Kidney epithelial cell (primary cell): ENCODE measurements around the gene GOT1. TPM values are rescaled to one million over a fixed set of nuclear protein-coding genes. Genes with fewer than 3 reads are reported as not detected.

Experiments used
- DNase-seq: peaks from one replicate; pipeline ENCODE4 v3.0.0-alpha.2; 2010; ENCODE audit warnings: low read depth
- H3K27me3 ChIP-seq: 2 replicates; pipeline ENCODE4 v1.6.0; 2011; ENCODE audit warnings: low read length; ENCODE audit not compliant: control insufficient read depth, insufficient read depth
- H3K36me3 ChIP-seq: 2 replicates; pipeline ENCODE4 v1.5.1; 2011; ENCODE audit warnings: low read length; ENCODE audit not compliant: control insufficient read depth, insufficient read depth
- H3K4me3 ChIP-seq: 2 replicates; pipeline ENCODE4 v1.5.1; 2011; ENCODE audit warnings: low read depth, mild to moderate bottlenecking, control low read depth, low read length
- total RNA-seq: library from RNA; depleted of rRNA; stranded (reverse); fragments of >200 nt; gene quantifications from 2 replicates; pipeline ENCODE4 v1.2.3, GENCODE V29; 2015
- TF ChIP-seq, protein P1 (sequence below): IDR thresholded peaks from 2 replicates; pipeline ENCODE4 v1.5.1; 2011; ENCODE audit warnings: mild to moderate bottlenecking, moderate library complexity, low read length, control low read depth, inconsistent platforms; ENCODE audit not compliant: insufficient read depth, poor library complexity, severe bottlenecking

GOT1 gene
- total RNA-seq, 1 donor from 2014 or later, result 73.7 TPM

DNA sequence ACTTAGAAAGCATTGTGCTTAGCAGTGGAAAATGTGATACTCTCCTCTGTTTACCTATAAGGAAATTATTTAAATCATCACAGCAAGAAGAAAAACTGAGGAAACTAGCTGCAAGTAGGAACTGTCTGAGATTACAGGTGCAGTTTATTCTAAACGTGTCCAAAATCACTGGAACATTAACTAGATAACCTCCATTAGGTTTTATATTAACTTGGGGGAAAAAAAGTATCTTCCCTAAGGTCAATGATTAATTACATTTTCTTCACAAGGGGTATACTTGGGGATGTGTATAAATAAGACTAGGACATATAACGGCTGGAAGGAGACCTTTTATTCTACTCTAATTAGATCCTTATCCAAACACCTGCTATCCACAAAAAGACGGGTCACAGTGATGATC, 3.7 kb downstream of the GOT1 start:
- Histone ChIP-seq H3K4me3 (no peak overlapping the region), H3K27me3 (no peaks in the 10 kb centered on the region), H3K36me3 (no peaks in the 10 kb centered on the region)
- no peak for DNase-seq
- TF ChIP-seq, protein P1, sequence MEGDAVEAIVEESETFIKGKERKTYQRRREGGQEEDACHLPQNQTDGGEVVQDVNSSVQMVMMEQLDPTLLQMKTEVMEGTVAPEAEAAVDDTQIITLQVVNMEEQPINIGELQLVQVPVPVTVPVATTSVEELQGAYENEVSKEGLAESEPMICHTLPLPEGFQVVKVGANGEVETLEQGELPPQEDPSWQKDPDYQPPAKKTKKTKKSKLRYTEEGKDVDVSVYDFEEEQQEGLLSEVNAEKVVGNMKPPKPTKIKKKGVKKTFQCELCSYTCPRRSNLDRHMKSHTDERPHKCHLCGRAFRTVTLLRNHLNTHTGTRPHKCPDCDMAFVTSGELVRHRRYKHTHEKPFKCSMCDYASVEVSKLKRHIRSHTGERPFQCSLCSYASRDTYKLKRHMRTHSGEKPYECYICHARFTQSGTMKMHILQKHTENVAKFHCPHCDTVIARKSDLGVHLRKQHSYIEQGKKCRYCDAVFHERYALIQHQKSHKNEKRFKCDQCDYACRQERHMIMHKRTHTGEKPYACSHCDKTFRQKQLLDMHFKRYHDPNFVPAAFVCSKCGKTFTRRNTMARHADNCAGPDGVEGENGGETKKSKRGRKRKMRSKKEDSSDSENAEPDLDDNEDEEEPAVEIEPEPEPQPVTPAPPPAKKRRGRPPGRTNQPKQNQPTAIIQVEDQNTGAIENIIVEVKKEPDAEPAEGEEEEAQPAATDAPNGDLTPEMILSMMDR, result no peak

DNA sequence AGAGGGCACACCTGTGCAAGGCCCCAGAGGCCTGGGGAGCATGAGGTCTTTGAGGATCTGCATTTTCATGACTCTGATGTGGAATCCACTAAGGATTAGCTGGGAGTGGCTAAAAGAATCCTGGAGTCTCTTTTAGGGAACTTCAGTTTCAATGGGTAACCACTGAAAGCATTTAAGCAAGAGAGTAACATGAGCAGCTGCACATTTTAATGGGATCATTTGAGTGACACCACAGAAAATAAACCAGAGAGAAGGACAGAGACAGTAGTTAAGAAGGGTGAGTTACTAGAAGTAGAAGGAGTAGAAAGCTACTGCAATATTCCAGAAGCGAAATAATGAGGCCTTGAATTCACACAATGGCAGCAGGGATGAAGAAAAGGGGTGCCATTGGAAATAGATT, 5.2 kb downstream of the GOT1 start:
- TF ChIP-seq, protein P1, result no peak
- no peaks in the 10 kb centered on the region for H3K36me3 ChIP-seq
- no peak overlapping the region for H3K4me3 ChIP-seq
- no peaks in the 10 kb centered on the region for H3K27me3 ChIP-seq
- DNase-seq, result no peak

DNA sequence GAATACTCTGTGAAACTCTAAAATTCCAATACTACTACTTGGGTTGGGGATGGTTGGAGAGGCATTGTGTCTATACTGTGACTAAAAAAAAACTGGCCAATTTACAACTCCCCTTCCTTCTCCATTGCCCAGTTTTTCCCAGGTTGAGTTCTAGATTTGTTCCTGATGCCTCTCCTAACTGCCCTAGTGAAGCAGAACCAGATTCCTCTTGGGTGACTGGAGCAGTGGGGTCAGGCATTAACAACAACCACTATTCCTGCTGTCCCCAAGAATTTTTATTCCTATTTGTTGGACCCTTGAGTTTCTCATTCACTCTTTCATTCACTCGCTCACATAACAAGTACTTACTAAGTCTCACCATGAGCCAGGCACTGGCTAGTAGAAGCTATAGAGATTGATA, 5.8 kb downstream of the GOT1 start:
- no peak for DNase-seq
- TF ChIP-seq, protein P1, result no peak
- H3K27me3 ChIP-seq, result no peaks in the 10 kb centered on the region
- H3K36me3 ChIP-seq, result no peaks in the 10 kb centered on the region
- no peak overlapping the region for H3K4me3 ChIP-seq

DNA sequence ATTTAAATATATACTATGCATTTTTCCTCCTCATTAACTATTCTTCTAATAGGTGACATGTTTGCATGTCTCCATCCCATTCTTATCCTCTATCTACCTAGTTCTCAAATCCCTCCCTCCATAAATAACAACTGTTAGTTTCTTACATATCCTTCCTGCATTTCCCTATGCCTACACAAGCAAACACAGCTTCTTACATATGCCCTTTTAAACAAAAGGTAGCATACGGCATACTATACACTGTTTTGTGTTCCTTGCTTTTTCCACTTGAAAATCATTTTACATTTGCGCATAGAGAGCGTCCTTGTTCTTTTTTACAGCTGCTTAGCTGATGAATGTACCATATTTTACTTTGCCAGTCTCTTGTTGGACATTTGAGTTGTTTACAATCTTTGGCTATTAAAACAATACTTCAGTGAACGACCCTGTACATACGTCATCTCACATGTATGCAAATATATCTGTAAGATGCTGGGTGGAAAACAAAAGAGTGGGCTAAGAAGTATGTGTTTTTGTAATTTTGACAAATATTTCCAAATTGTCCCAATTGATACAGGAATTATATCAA, 7.8 kb downstream of the GOT1 start:
- Histone ChIP-seq H3K4me3 (no peak overlapping the region), H3K36me3 (no peaks in the 10 kb centered on the region), H3K27me3 (no peaks in the 10 kb centered on the region)
- DNase-seq, result no peak
- TF ChIP-seq, protein P1, result no peak

DNA sequence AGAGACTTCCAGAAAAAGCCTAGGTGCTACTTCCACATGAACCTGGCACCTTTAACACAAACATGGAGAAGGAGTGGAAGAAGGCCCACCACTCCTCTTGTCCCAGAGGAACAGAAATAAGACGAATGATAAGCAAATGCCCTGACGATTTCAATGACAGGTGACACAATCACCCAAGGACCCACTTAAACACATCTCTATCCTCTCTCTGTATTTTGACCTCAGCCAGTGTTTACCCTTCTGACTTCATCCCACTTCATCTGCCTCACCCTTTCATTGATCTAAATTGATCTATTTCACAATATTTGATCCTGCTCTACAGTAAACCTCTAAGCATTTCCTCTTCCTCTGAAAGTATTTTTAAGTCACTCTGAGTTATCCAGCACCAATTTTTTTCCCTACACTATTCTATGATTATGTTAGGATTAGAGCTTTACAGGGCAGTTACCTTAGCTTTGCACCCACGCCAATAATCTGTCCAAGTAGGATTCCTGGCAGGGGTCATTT, 9.1 kb downstream of the GOT1 start:
- H3K27me3 ChIP-seq, result no peaks in the 10 kb centered on the region
- TF ChIP-seq, protein P1, result no peak
- DNase-seq, result no peak
- H3K4me3 ChIP-seq, result no peak overlapping the region
- H3K36me3 ChIP-seq, result no peaks in the 10 kb centered on the region

DNA sequence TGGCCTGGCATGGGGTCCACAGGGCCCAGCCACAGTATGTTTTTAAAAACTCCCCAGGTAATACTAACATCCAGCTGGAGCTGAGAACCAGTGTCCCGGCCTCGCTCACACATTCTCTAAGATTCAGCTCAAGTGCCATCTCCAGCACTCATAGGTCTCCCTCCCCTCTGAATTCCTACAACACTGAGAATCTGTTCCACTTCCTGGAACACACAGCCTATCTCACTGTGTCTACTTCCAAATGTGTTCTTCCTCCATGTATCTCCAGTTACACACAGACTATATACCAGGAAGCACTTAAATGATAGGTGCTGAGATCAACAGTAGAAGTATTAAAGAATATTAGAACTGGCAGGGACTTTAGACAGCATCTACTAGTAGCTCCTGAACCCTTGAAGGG, 10.7 kb downstream of the GOT1 start:
- TF ChIP-seq, protein P1, result no peak
- no peak for DNase-seq
- Histone ChIP-seq H3K36me3 (no peaks in the 10 kb centered on the region), H3K27me3 (no peaks in the 10 kb centered on the region), H3K4me3 (no peak overlapping the region)
